ENCODE measurements around the gene OSMR.

DNA sequence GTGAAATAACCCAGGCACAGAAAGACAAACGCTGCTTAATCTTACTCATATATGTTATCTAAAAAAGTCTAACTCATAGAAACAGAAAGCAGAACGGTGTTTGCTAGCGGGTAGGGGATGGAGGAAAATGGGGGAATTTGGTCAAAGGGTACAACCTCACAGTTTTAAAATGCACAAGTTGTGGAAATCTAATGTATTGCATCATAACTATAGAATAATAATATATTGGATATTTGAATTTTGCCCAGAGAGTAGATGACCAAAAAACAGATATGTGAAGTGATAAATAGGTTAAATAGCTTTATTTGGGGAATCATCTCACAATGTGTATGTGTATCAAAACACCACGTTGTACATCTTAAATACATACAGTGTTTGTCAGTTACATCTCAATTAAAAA, 22.3 kb upstream of the OSMR start:
- TF ChIP-seq EP300 (conservative IDR thresholded peaks at IDR 0.05; ENCODE audit: poor library complexity, severe bottlenecking) (no peak), MXI1 (conservative IDR thresholded peaks at IDR 0.05; ENCODE audit: poor library complexity, severe bottlenecking) (no peak), POLR2AphosphoS5 (IDR thresholded peaks at IDR 0.05) (no peak), RAD21 (conservative IDR thresholded peaks at IDR 0.05) (no peak)
- TF ChIP-seq, protein P1, sequence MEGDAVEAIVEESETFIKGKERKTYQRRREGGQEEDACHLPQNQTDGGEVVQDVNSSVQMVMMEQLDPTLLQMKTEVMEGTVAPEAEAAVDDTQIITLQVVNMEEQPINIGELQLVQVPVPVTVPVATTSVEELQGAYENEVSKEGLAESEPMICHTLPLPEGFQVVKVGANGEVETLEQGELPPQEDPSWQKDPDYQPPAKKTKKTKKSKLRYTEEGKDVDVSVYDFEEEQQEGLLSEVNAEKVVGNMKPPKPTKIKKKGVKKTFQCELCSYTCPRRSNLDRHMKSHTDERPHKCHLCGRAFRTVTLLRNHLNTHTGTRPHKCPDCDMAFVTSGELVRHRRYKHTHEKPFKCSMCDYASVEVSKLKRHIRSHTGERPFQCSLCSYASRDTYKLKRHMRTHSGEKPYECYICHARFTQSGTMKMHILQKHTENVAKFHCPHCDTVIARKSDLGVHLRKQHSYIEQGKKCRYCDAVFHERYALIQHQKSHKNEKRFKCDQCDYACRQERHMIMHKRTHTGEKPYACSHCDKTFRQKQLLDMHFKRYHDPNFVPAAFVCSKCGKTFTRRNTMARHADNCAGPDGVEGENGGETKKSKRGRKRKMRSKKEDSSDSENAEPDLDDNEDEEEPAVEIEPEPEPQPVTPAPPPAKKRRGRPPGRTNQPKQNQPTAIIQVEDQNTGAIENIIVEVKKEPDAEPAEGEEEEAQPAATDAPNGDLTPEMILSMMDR (IDR thresholded peaks at IDR 0.05; ENCODE audit: poor library complexity, severe bottlenecking): no peak
